Common myeloid progenitor, CD34-positive (primary cell): Measurements from ENCODE around the gene COL8A1.

ENCODE experiments used
- CTCF ChIA-PET: fragments of 350-600 bp; sonication (Branson Sonifier 250); formaldehyde crosslinking; loops from one replicate; lab custom pipeline; 2021; ENCODE audit warnings: antibody characterized with exemption; lab: Charles Lee
- POLR2A ChIA-PET: fragments of 350-600 bp; sonication (Branson Sonifier 250); formaldehyde crosslinking; loops from one replicate; lab custom pipeline; 2021; ENCODE audit warnings: antibody characterized with exemption; lab: Charles Lee
- DNase-seq, 3 donors: peaks; one replicate each; pipeline versions ENCODE4 v3.0.0 to v3.0.0-alpha.2; 2013
- H3K27ac ChIP-seq, 2 experiments: 1 replicate in 1 of 2; 2 replicates in 1 of 2; pipeline ENCODE4 v1.7.0; 2013; ENCODE audit warnings: inconsistent platforms in 2 of 2, low read length in 2 of 2, mild to moderate bottlenecking in 2 of 2, low read depth in 1 of 2, moderate library complexity in 1 of 2; ENCODE audit not compliant: severe bottlenecking in 2 of 2, insufficient read depth in 1 of 2, poor library complexity in 1 of 2
- H3K27me3 ChIP-seq, 5 experiments: replicated peaks in 2 of 5; 1 replicate in 3 of 5; 2 replicates in 2 of 5; pipeline versions ENCODE4 v1.6.1 to v1.7.0; 2013; ENCODE audit warnings: low read length in 4 of 5, mild to moderate bottlenecking in 2 of 5, moderate library complexity in 2 of 5, inconsistent platforms in 1 of 5; ENCODE audit not compliant: insufficient read depth in 5 of 5, control insufficient read depth in 4 of 5
- H3K36me3 ChIP-seq, 4 experiments: 1 replicate in 2 of 4; 2 replicates in 2 of 4; pipeline versions ENCODE4 v1.6.1 to v1.7.0; 2013; ENCODE audit warnings: low read length in 3 of 4, control low read depth in 1 of 4, mild to moderate bottlenecking in 1 of 4; ENCODE audit not compliant: control insufficient read depth in 4 of 4, insufficient read depth in 4 of 4
- H3K4me1 ChIP-seq, 4 experiments: 1 replicate in 3 of 4; 2 replicates in 1 of 4; pipeline versions ENCODE4 v1.6.1 to v1.7.1; 2013; ENCODE audit warnings: low read length in 3 of 4, mild to moderate bottlenecking in 3 of 4, control low read depth in 1 of 4, inconsistent platforms in 1 of 4, moderate library complexity in 1 of 4; ENCODE audit not compliant: control insufficient read depth in 4 of 4, insufficient read depth in 4 of 4; ENCODE audit errors: control extremely low read depth in 1 of 4
- H3K4me3 ChIP-seq, 7 experiments: 1 replicate in 4 of 7; 2 replicates in 3 of 7; pipeline versions ENCODE4 v1.5.1 to v1.7.0; 2013; ENCODE audit warnings: mild to moderate bottlenecking in 7 of 7, low read length in 6 of 7, moderate library complexity in 6 of 7, inconsistent platforms in 2 of 7, low read depth in 2 of 7, control low read depth in 1 of 7; ENCODE audit not compliant: insufficient read depth in 4 of 7, control insufficient read depth in 1 of 7; ENCODE audit errors: extremely low read depth in 1 of 7
- H3K9me3 ChIP-seq, 5 experiments: 1 replicate in 4 of 5; 2 replicates in 1 of 5; pipeline versions ENCODE4 v1.6.1 to v1.7.1; 2013; ENCODE audit warnings: low read length in 4 of 5, mild to moderate bottlenecking in 2 of 5, inconsistent platforms in 1 of 5, low read depth in 1 of 5, moderate library complexity in 1 of 5; ENCODE audit not compliant: control insufficient read depth in 4 of 5, insufficient read depth in 2 of 5; ENCODE audit errors: control extremely low read depth in 1 of 5
- WGBS: methylation state at CpG from one replicate; pipeline ENCODE4 v1.1.5; 2013; ENCODE audit not compliant: insufficient coverage; 5-methylcytosine and 5-hydroxymethylcytosine counted together

COL8A1 gene

GRCh38 chr3:99681512-99681911, 43.1 kb downstream of the COL8A1 start:
- ChIA-PET POLR2A (no interaction called here), CTCF (interaction anchor here (1.5 kb wide), 1 partner anchor 15 kb away, joined by 4 read pairs; no protein-coding TSS in a partner anchor)
- Histone ChIP-seq H3K27ac (no peak overlapping the region), H3K9me3 (no peaks in the 10 kb centered on the region), H3K4me3 (no peak overlapping the region), H3K27me3 (peaks cover 0 to 1% (median 0%) of the 10 kb centered on the region in 5 experiments), H3K36me3 (no peaks in the 10 kb centered on the region), H3K4me1 (no peaks in the 10 kb centered on the region)
- DNase-seq, result no peak
- no CpG with 5 or more reads among the region's 1 CpG for WGBS

GRCh38 chr3:99681976-99682375, 43.6 kb downstream of the COL8A1 start:
- DNase-seq, result no peak
- no peaks in the 10 kb centered on the region for H3K36me3 ChIP-seq
- 98% methylated on average over 9 of the region's 9 CpGs for WGBS
- ChIA-PET POLR2A (no interaction called here), CTCF (interaction anchor here (1.5 kb wide), 1 partner anchor 14 kb away, joined by 4 read pairs; no protein-coding TSS in a partner anchor)
- no peak overlapping the region for H3K4me3 ChIP-seq
- peaks cover 0 to 3% (median 0%) of the 10 kb centered on the region in 5 experiments for H3K27me3 ChIP-seq
- no peak overlapping the region for H3K27ac ChIP-seq
- H3K9me3 ChIP-seq, result no peaks in the 10 kb centered on the region
- no peaks in the 10 kb centered on the region for H3K4me1 ChIP-seq

GRCh38 chr3:99683465-99683864, 45.1 kb downstream of the COL8A1 start:
- Histone ChIP-seq H3K9me3 (no peaks in the 10 kb centered on the region), H3K4me1 (no peaks in the 10 kb centered on the region), H3K27ac (no peak overlapping the region), H3K4me3 (no peak overlapping the region), H3K27me3 (peaks cover 0 to 3% (median 0%) of the 10 kb centered on the region in 5 experiments), H3K36me3 (no peaks in the 10 kb centered on the region)
- POLR2A ChIA-PET, result no interaction called here
- no peak for DNase-seq
- 80% methylated on average over 1 of the region's 1 CpG for WGBS
- CTCF ChIA-PET, result interaction anchor here (1.2 to 1.3 kb wide), 3 partner anchors 11 to 185 kb away, joined by 3 to 4 read pairs (median 3); no protein-coding TSS in a partner anchor

- Histone ChIP-seq H3K27ac (no peak overlapping the region), H3K4me1 (no peaks in the 10 kb centered on the region), H3K36me3 (no peaks in the 10 kb centered on the region), H3K9me3 (no peaks in the 10 kb centered on the region), H3K4me3 (no peak overlapping the region), H3K27me3 (peaks cover 0 to 3% (median 0%) of the 10 kb centered on the region in 5 experiments)
- ChIA-PET POLR2A (no interaction called here), CTCF (interaction anchor here (1.2 to 1.3 kb wide), 3 partner anchors 11 to 185 kb away, joined by 3 to 4 read pairs (median 3); no protein-coding TSS in a partner anchor)
- no peak for DNase-seq
- WGBS, result 100% methylated on average over 3 of the region's 3 CpGs
Measured at GRCh38 chr3:99683876-99684275, 45.5 kb downstream of the COL8A1 start.

GRCh38 chr3:99684644-99685043, 46.2 kb downstream of the COL8A1 start:
- ChIA-PET POLR2A (no interaction called here), CTCF (interaction anchor here (1.2 kb wide), 1 partner anchor 186 kb away, joined by 3 read pairs; no protein-coding TSS in a partner anchor)
- DNase-seq, result no peak
- Histone ChIP-seq H3K27ac (no peak overlapping the region), H3K4me3 (no peak overlapping the region), H3K36me3 (no peaks in the 10 kb centered on the region), H3K27me3 (peaks cover 0 to 3% (median 0%) of the 10 kb centered on the region in 5 experiments), H3K9me3 (no peaks in the 10 kb centered on the region), H3K4me1 (no peaks in the 10 kb centered on the region)
- WGBS, result 95% methylated on average over 2 of the region's 4 CpGs

GRCh38 chr3:99686469-99686868, 48.1 kb downstream of the COL8A1 start:
- DNase-seq, result no peak
- Histone ChIP-seq H3K4me1 (no peaks in the 10 kb centered on the region), H3K27me3 (peaks cover 0 to 3% (median 0%) of the 10 kb centered on the region in 5 experiments), H3K4me3 (no peak overlapping the region), H3K36me3 (no peaks in the 10 kb centered on the region), H3K27ac (no peak overlapping the region), H3K9me3 (no peaks in the 10 kb centered on the region)
- POLR2A ChIA-PET, result no interaction called here
- WGBS, result 100% methylated on average over 1 of the region's 1 CpG
- CTCF ChIA-PET, result interaction anchor here (0.6 to 0.9 kb wide), 3 partner anchors 11 to 187 kb away, joined by 3 read pairs; no protein-coding TSS in a partner anchor

GRCh38 chr3:99686955-99687612, 48.7 kb downstream of the COL8A1 start:
- POLR2A ChIA-PET, result no interaction called here
- no peaks in the 10 kb centered on the region for H3K9me3 ChIP-seq
- H3K27ac ChIP-seq, result no peak overlapping the region
- no peaks in the 10 kb centered on the region for H3K36me3 ChIP-seq
- WGBS, result 44% methylated on average over 7 of the region's 8 CpGs
- peaks cover 0 to 3% (median 0%) of the 10 kb centered on the region in 5 experiments for H3K27me3 ChIP-seq
- no peaks in the 10 kb centered on the region for H3K4me1 ChIP-seq
- CTCF ChIA-PET, result interaction anchor here (0.8 to 1.3 kb wide), 9 partner anchors 8 to 663 kb away, joined by 3 to 5 read pairs (median 3); no protein-coding TSS in a partner anchor
- H3K4me3 ChIP-seq, result no peak overlapping the region
- DNase-seq, result peak; percentile 7 to 45 (median 32)
